Suprapubic skin (tissue), 4 donors: Measurements from ENCODE around the gene LPAR1. TPM values are rescaled to one million over a fixed set of nuclear protein-coding genes. Genes with fewer than 3 reads are reported as not detected.

Experiments
- DNase-seq, 2 donors: peaks; one replicate each; pipeline ENCODE4 v3.0.0-alpha.2; 2019; ENCODE audit warnings: low spot score in 2 of 2
- H3K27ac ChIP-seq: fragments of 200-600 bp; sonication (generic); one replicate; pipeline ENCODE4 v1.5.1; 2019
- H3K27me3 ChIP-seq: fragments of 200-600 bp; sonication (generic); one replicate; pipeline ENCODE4 v1.5.1; 2019
- H3K36me3 ChIP-seq: fragments of 200-600 bp; sonication (generic); one replicate; pipeline ENCODE4 v1.5.1; 2019
- H3K4me1 ChIP-seq: fragments of 200-600 bp; sonication (generic); one replicate; pipeline ENCODE4 v1.5.1; 2019
- H3K4me3 ChIP-seq: fragments of 200-600 bp; sonication (generic); one replicate; pipeline ENCODE4 v1.5.1; 2019; ENCODE audit warnings: mild to moderate bottlenecking
- H3K9me3 ChIP-seq: fragments of 200-600 bp; sonication (generic); one replicate; pipeline ENCODE4 v1.5.1; 2019
- CTCF ChIP-seq, 2 donors: fragments of 200-600 bp in 1 of 2; fragments of 450-650 bp in 1 of 2; sonication (generic) in 1 of 2; IDR thresholded peaks; one replicate each; pipeline ENCODE4 v1.5.1; 2016 to 2019; ENCODE audit warnings: antibody characterized with exemption in 2 of 2, mild to moderate bottlenecking in 1 of 2, moderate library complexity in 1 of 2
- EP300 ChIP-seq: sonication (generic); formaldehyde crosslinking; IDR thresholded peaks from one replicate; pipeline ENCODE4 v1.6.1; 2017; ENCODE audit warnings: antibody characterized with exemption
- POLR2A ChIP-seq, 2 donors: fragments of 450-650 bp; IDR thresholded peaks; one replicate each; pipeline ENCODE4 v1.6.1; 2017; ENCODE audit warnings: antibody characterized with exemption in 2 of 2, mild to moderate bottlenecking in 2 of 2, moderate library complexity in 2 of 2
- POLR2AphosphoS5 ChIP-seq, 3 donors: sonication (generic); formaldehyde crosslinking; IDR thresholded peaks; one replicate each; pipeline ENCODE4 v1.6.1; 2017; ENCODE audit warnings: antibody characterized with exemption in 3 of 3
- WGBS: methylation state at CpG from one replicate; pipeline ENCODE4 v1.1.5; 2018; 5-methylcytosine and 5-hydroxymethylcytosine counted together
- total RNA-seq, 4 donors: library from RNA; depleted of rRNA; stranded (reverse); fragments of >200 nt; gene quantifications; one replicate each; pipeline ENCODE4 v1.1.0, GENCODE V29; 2016

The LPAR1 gene
- total RNA-seq, 4 donors from 2014 or later = 16.2 to 65.8 (median 23.5) TPM

DNA sequence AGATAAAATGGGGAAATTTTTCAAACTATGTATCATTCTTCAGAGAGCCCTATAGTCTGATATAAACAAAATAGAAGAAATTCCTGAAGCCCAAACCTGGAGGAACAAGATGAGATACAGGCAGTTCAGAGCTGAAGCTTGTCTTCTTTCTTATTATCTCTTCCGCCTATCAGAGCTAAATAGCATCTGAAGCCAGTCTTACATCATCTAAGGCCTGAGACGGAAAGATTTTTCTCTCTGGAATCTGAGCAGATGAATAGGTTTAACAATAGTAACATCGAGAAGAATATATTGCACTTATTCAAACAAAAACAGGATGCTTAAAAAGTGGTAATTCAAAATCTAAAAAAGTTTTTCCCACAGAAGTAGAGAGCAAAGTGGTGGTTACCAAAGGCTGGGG, 59.8 kb downstream of the LPAR1 start:
- TF ChIP-seq CTCF (IDR thresholded peaks at IDR 0.05) = no peak
- TF ChIP-seq EP300 = no peak
- no peak for TF ChIP-seq POLR2A (IDR thresholded peaks at IDR 0.05)
- TF ChIP-seq POLR2AphosphoS5 (IDR thresholded peaks at IDR 0.05) = no peak

DNA sequence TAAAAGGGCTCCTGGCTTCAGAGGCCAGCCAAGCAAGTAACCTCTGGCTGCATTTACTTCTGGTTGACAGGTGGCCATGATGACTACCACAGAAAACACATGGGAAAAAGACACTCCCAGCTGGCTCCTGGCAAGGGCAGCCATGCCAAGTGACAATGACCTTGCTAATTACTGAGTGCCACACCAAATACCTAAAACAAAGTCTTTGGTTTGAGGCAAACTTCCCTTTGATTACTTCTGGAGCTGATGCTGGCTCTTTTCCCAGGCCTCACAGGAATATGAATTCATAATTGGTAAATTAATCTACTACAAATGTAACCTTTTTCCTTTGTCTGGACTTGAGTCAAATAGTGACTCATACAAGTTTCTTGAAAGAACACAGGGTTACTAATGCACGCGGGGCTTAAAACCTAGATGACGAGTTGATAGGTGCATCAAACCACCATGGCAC, 61.0 kb downstream of the LPAR1 start:
- 39% methylated on average over 3 of the region's 3 CpGs for WGBS
- H3K4me3 ChIP-seq = no peak overlapping the region
- H3K27ac ChIP-seq = no peak overlapping the region
- no peak for TF ChIP-seq POLR2A (IDR thresholded peaks at IDR 0.05)
- TF ChIP-seq EP300 = no peak
- TF ChIP-seq CTCF (IDR thresholded peaks at IDR 0.05) = no peak
- no peak for TF ChIP-seq POLR2AphosphoS5 (IDR thresholded peaks at IDR 0.05)
- no peaks in the 10 kb centered on the region for H3K27me3 ChIP-seq
- no peak for DNase-seq
- no peaks in the 10 kb centered on the region for H3K36me3 ChIP-seq
- no peaks in the 10 kb centered on the region for H3K9me3 ChIP-seq
- peaks cover 35% of the 10 kb centered on the region for H3K4me1 ChIP-seq

More for the DNA sequence above, 59.8 kb downstream of the LPAR1 start:
- peaks cover 35% of the 10 kb centered on the region for H3K4me1 ChIP-seq
- no peak overlapping the region for H3K4me3 ChIP-seq
- no peaks in the 10 kb centered on the region for H3K27me3 ChIP-seq
- DNase-seq = no peak
- no peak overlapping the region for H3K27ac ChIP-seq
- 75% methylated on average over 3 of the region's 3 CpGs for WGBS
- no peaks in the 10 kb centered on the region for H3K9me3 ChIP-seq
- no peaks in the 10 kb centered on the region for H3K36me3 ChIP-seq

DNA sequence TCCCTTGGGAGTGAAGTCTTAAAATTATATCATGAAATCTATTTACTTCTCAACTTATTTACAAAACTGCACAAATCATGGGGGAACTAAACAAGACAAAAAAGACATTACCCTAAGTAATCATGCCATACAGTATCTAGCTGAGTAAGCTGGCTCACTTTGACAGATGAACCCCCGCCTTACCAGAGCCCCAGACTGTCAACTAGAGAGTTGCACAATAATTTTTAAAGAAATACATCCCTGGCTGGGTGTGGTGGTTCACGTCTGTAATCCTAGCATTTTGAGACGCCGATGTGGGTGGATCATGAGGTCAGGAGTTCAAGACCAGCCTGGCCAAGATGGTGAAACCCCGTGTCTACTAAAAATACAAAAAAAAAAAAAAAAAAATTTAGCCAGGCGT, 62.3 kb downstream of the LPAR1 start:
- H3K4me1 ChIP-seq = peaks cover 35% of the 10 kb centered on the region
- no peak overlapping the region for H3K27ac ChIP-seq
- H3K36me3 ChIP-seq = peaks cover 3% of the 10 kb centered on the region
- TF ChIP-seq POLR2A (IDR thresholded peaks at IDR 0.05) = no peak
- TF ChIP-seq CTCF (IDR thresholded peaks at IDR 0.05) = no peak
- TF ChIP-seq EP300 = no peak
- no peak for TF ChIP-seq POLR2AphosphoS5 (IDR thresholded peaks at IDR 0.05)
- H3K4me3 ChIP-seq = no peak overlapping the region
- WGBS = 53% methylated on average over 6 of the region's 6 CpGs
- no peaks in the 10 kb centered on the region for H3K9me3 ChIP-seq
- DNase-seq = no peak
- no peaks in the 10 kb centered on the region for H3K27me3 ChIP-seq

GRCh38 chr9:110975278-110975677, 63.0 kb downstream of the LPAR1 start:
- DNase-seq = no peak
- no peak for TF ChIP-seq POLR2A (IDR thresholded peaks at IDR 0.05)
- TF ChIP-seq EP300 = no peak
- no peak for TF ChIP-seq CTCF (IDR thresholded peaks at IDR 0.05)
- TF ChIP-seq POLR2AphosphoS5 (IDR thresholded peaks at IDR 0.05) = no peak
- H3K4me3 ChIP-seq = no peak overlapping the region
- no peaks in the 10 kb centered on the region for H3K27me3 ChIP-seq
- no peak overlapping the region for H3K27ac ChIP-seq
- peaks cover 35% of the 10 kb centered on the region for H3K4me1 ChIP-seq
- peaks cover 3% of the 10 kb centered on the region for H3K36me3 ChIP-seq
- WGBS = 95% methylated on average over 2 of the region's 2 CpGs
- no peaks in the 10 kb centered on the region for H3K9me3 ChIP-seq

DNA sequence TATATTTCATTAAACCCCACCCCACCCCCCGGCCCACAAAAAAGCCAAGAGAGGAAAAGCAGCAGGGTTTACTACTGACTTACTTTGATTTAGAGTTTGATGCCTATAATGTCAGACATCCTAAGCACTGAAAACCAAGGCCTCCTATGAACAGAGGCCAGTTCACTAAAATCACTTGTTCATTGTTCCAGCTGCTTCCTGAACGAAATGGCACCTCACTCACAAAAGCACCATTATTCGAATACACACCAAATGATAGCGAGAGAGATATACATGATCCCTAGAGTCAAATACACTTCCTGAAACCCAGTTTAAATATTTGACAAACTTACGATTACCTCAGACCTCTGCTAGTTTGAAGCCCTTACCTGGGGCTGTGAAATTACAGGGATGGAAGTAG, 66.6 kb downstream of the LPAR1 start:
- Histone ChIP-seq H3K9me3 (no peaks in the 10 kb centered on the region), H3K4me3 (no peak overlapping the region), H3K27ac (no peak overlapping the region), H3K27me3 (no peaks in the 10 kb centered on the region), H3K4me1 (peaks cover 18% of the 10 kb centered on the region), H3K36me3 (peaks cover 5% of the 10 kb centered on the region)
- WGBS = 78% methylated on average over 5 of the region's 5 CpGs
- no peak for TF ChIP-seq EP300
- DNase-seq = no peak

- Histone ChIP-seq H3K27me3 (no peaks in the 10 kb centered on the region), H3K4me3 (no peak overlapping the region), H3K4me1 (peaks cover 13% of the 10 kb centered on the region), H3K36me3 (peaks cover 5% of the 10 kb centered on the region), H3K9me3 (no peaks in the 10 kb centered on the region), H3K27ac (no peak overlapping the region)
- no peak for DNase-seq
- 71% methylated on average over 2 of the region's 2 CpGs for WGBS
- TF ChIP-seq EP300 = no peak
- TF ChIP-seq POLR2AphosphoS5 (IDR thresholded peaks at IDR 0.05) = no peak
- TF ChIP-seq POLR2A (IDR thresholded peaks at IDR 0.05) = no peak
- no peak for TF ChIP-seq CTCF (IDR thresholded peaks at IDR 0.05)
These were observed 67.0 kb downstream of the LPAR1 start for GRCh38 chr9:110971234-110971633.
